Lung (tissue), 12 donors: ENCODE data around the gene AIFM3. TPM values are rescaled to one million over a fixed set of nuclear protein-coding genes. Genes with fewer than 3 reads are reported as not detected.

Experiments used
- ATAC-seq: fragments of 200-7000 bp; cut with Tn5 transposase; one replicate; pipeline ENCODE4 v1.9.1; 2020; ENCODE audit warnings: moderate number of reproducible peaks; ENCODE audit not compliant: insufficient read depth, low FRiP score
- DNase-seq, 3 donors: peaks; one replicate each; pipeline ENCODE4 v3.0.0-alpha.2; 2013 to 2017
- H3K27ac ChIP-seq, 2 donors: one replicate each; pipeline ENCODE4 v1.5.1; 2013; ENCODE audit warnings: mild to moderate bottlenecking in 2 of 2, moderate library complexity in 2 of 2, control low read depth in 1 of 2, inconsistent platforms in 1 of 2, low read depth in 1 of 2, low read length in 1 of 2
- H3K27me3 ChIP-seq, 3 donors: one replicate each; pipeline ENCODE4 v1.5.1; 2013; ENCODE audit warnings: low read length in 2 of 3; ENCODE audit not compliant: control insufficient read depth in 3 of 3, insufficient read depth in 3 of 3
- H3K36me3 ChIP-seq, 4 donors: one replicate each; pipeline ENCODE4 v1.5.1; 2013; ENCODE audit warnings: low read length in 4 of 4, mild to moderate bottlenecking in 1 of 4, moderate library complexity in 1 of 4; ENCODE audit not compliant: control insufficient read depth in 4 of 4, insufficient read depth in 4 of 4
- H3K4me1 ChIP-seq, 5 donors: one replicate each; pipeline ENCODE4 v1.5.1; 2013; ENCODE audit warnings: low read length in 5 of 5, mild to moderate bottlenecking in 2 of 5, moderate library complexity in 1 of 5; ENCODE audit not compliant: control insufficient read depth in 5 of 5, insufficient read depth in 5 of 5
- H3K4me3 ChIP-seq: one replicate; pipeline ENCODE4 v1.5.1; 2013; ENCODE audit warnings: mild to moderate bottlenecking, control low read depth, moderate library complexity
- H3K9ac ChIP-seq, 2 donors: one replicate each; pipeline ENCODE4 v1.5.1; 2013; ENCODE audit warnings: low read length in 2 of 2, control low read depth in 1 of 2; ENCODE audit not compliant: insufficient read depth in 1 of 2
- H3K9me3 ChIP-seq, 4 donors: one replicate each; pipeline ENCODE4 v1.5.1; 2013; ENCODE audit warnings: low read length in 3 of 4, mild to moderate bottlenecking in 1 of 4, moderate library complexity in 1 of 4; ENCODE audit not compliant: control insufficient read depth in 4 of 4, insufficient read depth in 3 of 4
- CTCF ChIP-seq: IDR thresholded peaks from 2 replicates; pipeline ENCODE4 v1.5.1; 2012; ENCODE audit warnings: mild to moderate bottlenecking; ENCODE audit errors: control extremely low read depth, extremely low read depth
- WGBS, 2 donors: extraction: QIAGEN DNeasy Blood & Tissue Kit; methylation state at CpG; one replicate each; pipeline ENCODE4 v1.1.7; 2013; 5-methylcytosine and 5-hydroxymethylcytosine counted together
- polyA plus RNA-seq, 2 donors: library from polyadenylated mRNA; stranded (reverse); fragments of 200-250 nt; gene quantifications; one replicate each; pipeline ENCODE4 v1.2.1, GENCODE V29; 2013
- total RNA-seq, 2 donors: library from RNA; depleted of rRNA in 1 of 2; stranded (reverse); fragments of >200 nt in 1 of 2; gene quantifications; one replicate each; pipeline ENCODE4 v1.2.1, GENCODE V29; 2014 to 2021
- donor health status: control.
- donor health status: control.
- donor health status: Bipolar disorder and iron deficiency.
- donor health status: healthy.
- donor health status: DM: yes; HTN: yes; CAD: no.

Gene AIFM3
- total and polyA plus RNA-seq, 4 donors, result 0.48 to 7.5 (median 4.8) TPM

- Histone ChIP-seq H3K9ac (no peak overlapping the region), H3K4me3 (no peak overlapping the region), H3K9me3 (no peaks in the 10 kb centered on the region), H3K36me3 (no peaks in the 10 kb centered on the region), H3K27ac (no peak overlapping the region), H3K4me1 (peaks cover 0 to 3% (median 0%) of the 10 kb centered on the region in 5 donors), H3K27me3 (peaks cover 0 to 9% (median 0%) of the 10 kb centered on the region in 3 donors)
- no peak for TF ChIP-seq CTCF
- ATAC-seq (no peak), DNase-seq (no peak)
- WGBS, 2 donors, result 88 to 94% methylated on average over 15 of the region's 15 CpGs
These were observed 63.0 kb downstream of the AIFM3 start for GRCh38 chr22:21030032-21030431.

Other genes starting within 250 kb of the AIFM3 start
- under 1 TPM; 0.64 to 0.85 TPM for gene SERPIND1, start 193.1 kb upstream of the AIFM3 start, total RNA-seq
- 1 to 10 TPM in 1 of 2 donors, under 1 TPM in 1; 0.02 to 2.0 TPM for gene SERPIND1, start 193.1 kb upstream of the AIFM3 start, polyA plus RNA-seq
- 100 to 1,000 TPM in 1 of 2 donors, 10 to 100 TPM in 1; 54.7 to 107 TPM for gene PI4KA, start 108.4 kb upstream of the AIFM3 start, total RNA-seq
- gene PI4KA, start 108.4 kb upstream of the AIFM3 start, polyA plus RNA-seq, result 10 to 100 TPM; 35.4 to 45.8 TPM
- gene SNAP29, start 108.2 kb upstream of the AIFM3 start, total RNA-seq, result 10 to 100 TPM; 14.8 to 27.2 TPM
- 10 to 100 TPM; 14.9 to 19.3 TPM for gene SNAP29, start 108.2 kb upstream of the AIFM3 start, polyA plus RNA-seq
- gene CRKL, start 49.8 kb upstream of the AIFM3 start, total RNA-seq, result 10 to 100 TPM; 54.9 to 58.6 TPM
- 10 to 100 TPM; 18.3 to 23.3 TPM for gene CRKL, start 49.8 kb upstream of the AIFM3 start, polyA plus RNA-seq
- gene LZTR1, start 15.0 kb downstream of the AIFM3 start, total RNA-seq, result 10 to 100 TPM; 51.9 to 64.9 TPM
- gene LZTR1, start 15.0 kb downstream of the AIFM3 start, polyA plus RNA-seq, result 10 to 100 TPM; 33.8 to 37.9 TPM
- gene THAP7, start 34.9 kb downstream of the AIFM3 start, total RNA-seq, result 10 to 100 TPM; 20.4 to 28.1 TPM
- 10 to 100 TPM; 27.1 to 61.3 TPM for gene THAP7, start 34.9 kb downstream of the AIFM3 start, polyA plus RNA-seq
- gene P2RX6, start 47.9 kb downstream of the AIFM3 start, total RNA-seq, result 1 to 10 TPM; 1.1 to 2.2 TPM
- under 1 TPM; 0.21 to 0.79 TPM for gene P2RX6, start 47.9 kb downstream of the AIFM3 start, polyA plus RNA-seq
- 1 to 10 TPM in 1 of 2 donors, under 1 TPM in 1; 0.63 to 1.1 TPM for gene SLC7A4, start 65.3 kb downstream of the AIFM3 start, total RNA-seq
- gene SLC7A4, start 65.3 kb downstream of the AIFM3 start, polyA plus RNA-seq, result under 1 TPM; 0.18 to 0.96 TPM
- 1 to 10 TPM in 1 of 2 donors, under 1 TPM in 1; 0.97 to 9.0 TPM for gene LRRC74B, start 78.7 kb downstream of the AIFM3 start, total RNA-seq
- 1 to 10 TPM; 1.9 to 2.7 TPM for gene LRRC74B, start 78.7 kb downstream of the AIFM3 start, polyA plus RNA-seq